ENCODE results near the gene STARD9.

Gene STARD9

GRCh38 chr15:42605796-42606195 is 30.4 kb downstream of the STARD9 start:
- Histone ChIP-seq H3K27ac (ENCODE audit: low read length) (no peak overlapping the region), H3K9me3 (ENCODE audit: control insufficient read depth in 2 of 2, low read length in 2 of 2) (no peaks in the 10 kb centered on the region), H3K4me3 (ENCODE audit: low read length in 2 of 2) (peak overlapping the region in 1 of 2 donors; percentile 54), H3K4me1 (ENCODE audit: control insufficient read depth, insufficient read depth, low read length) (peaks cover 16% of the 10 kb centered on the region), H3K36me3 (ENCODE audit: control insufficient read depth in 2 of 2, insufficient read depth in 2 of 2, low read length in 2 of 2) (peaks cover 0 to 2% of the 10 kb centered on the region in 2 donors), H3K27me3 (ENCODE audit: control insufficient read depth in 1 of 2, insufficient read depth in 2 of 2, low read length in 2 of 2) (no peaks in the 10 kb centered on the region), H3K9ac (ENCODE audit: low read length in 2 of 2) (no peak overlapping the region)

- Histone ChIP-seq H3K4me3 (ENCODE audit: low read length in 2 of 2) (no peak overlapping the region), H3K27ac (ENCODE audit: low read length) (no peak overlapping the region), H3K9ac (ENCODE audit: low read length in 2 of 2) (no peak overlapping the region), H3K27me3 (ENCODE audit: control insufficient read depth in 1 of 2, insufficient read depth in 2 of 2, low read length in 2 of 2) (no peaks in the 10 kb centered on the region), H3K9me3 (ENCODE audit: control insufficient read depth in 2 of 2, low read length in 2 of 2) (no peaks in the 10 kb centered on the region), H3K36me3 (ENCODE audit: control insufficient read depth in 2 of 2, insufficient read depth in 2 of 2, low read length in 2 of 2) (no peaks in the 10 kb centered on the region), H3K4me1 (ENCODE audit: control insufficient read depth, insufficient read depth, low read length) (peaks cover 16% of the 10 kb centered on the region)
Measured at GRCh38 chr15:42608110-42608531, 32.7 kb downstream of the STARD9 start.

GRCh38 chr15:42608752-42609488 is 33.5 kb downstream of the STARD9 start:
- peaks cover 16% of the 10 kb centered on the region for H3K4me1 ChIP-seq (ENCODE audit: control insufficient read depth, insufficient read depth, low read length)
- no peak overlapping the region for H3K4me3 ChIP-seq (ENCODE audit: low read length in 2 of 2)
- no peak overlapping the region for H3K27ac ChIP-seq (ENCODE audit: low read length)
- H3K27me3 ChIP-seq (ENCODE audit: control insufficient read depth in 1 of 2, insufficient read depth in 2 of 2, low read length in 2 of 2), result no peaks in the 10 kb centered on the region
- H3K9me3 ChIP-seq (ENCODE audit: control insufficient read depth in 2 of 2, low read length in 2 of 2), result no peaks in the 10 kb centered on the region
- no peak overlapping the region for H3K9ac ChIP-seq (ENCODE audit: low read length in 2 of 2)
- no peaks in the 10 kb centered on the region for H3K36me3 ChIP-seq (ENCODE audit: control insufficient read depth in 2 of 2, insufficient read depth in 2 of 2, low read length in 2 of 2)

GRCh38 chr15:42611532-42611931 is 36.1 kb downstream of the STARD9 start:
- Histone ChIP-seq H3K27me3 (ENCODE audit: control insufficient read depth in 1 of 2, insufficient read depth in 2 of 2, low read length in 2 of 2) (no peaks in the 10 kb centered on the region), H3K4me1 (ENCODE audit: control insufficient read depth, insufficient read depth, low read length) (peaks cover 3% of the 10 kb centered on the region), H3K9me3 (ENCODE audit: control insufficient read depth in 2 of 2, low read length in 2 of 2) (no peaks in the 10 kb centered on the region), H3K36me3 (ENCODE audit: control insufficient read depth in 2 of 2, insufficient read depth in 2 of 2, low read length in 2 of 2) (no peaks in the 10 kb centered on the region), H3K27ac (ENCODE audit: low read length) (no peak overlapping the region), H3K9ac (ENCODE audit: low read length in 2 of 2) (no peak overlapping the region), H3K4me3 (ENCODE audit: low read length in 2 of 2) (no peak overlapping the region)

- H3K27ac ChIP-seq (ENCODE audit: low read length), result no peak overlapping the region
- H3K4me1 ChIP-seq (ENCODE audit: control insufficient read depth, insufficient read depth, low read length), result peaks cover 3% of the 10 kb centered on the region
- H3K9me3 ChIP-seq (ENCODE audit: control insufficient read depth in 2 of 2, low read length in 2 of 2), result no peaks in the 10 kb centered on the region
- H3K27me3 ChIP-seq (ENCODE audit: control insufficient read depth in 1 of 2, insufficient read depth in 2 of 2, low read length in 2 of 2), result no peaks in the 10 kb centered on the region
- no peaks in the 10 kb centered on the region for H3K36me3 ChIP-seq (ENCODE audit: control insufficient read depth in 2 of 2, insufficient read depth in 2 of 2, low read length in 2 of 2)
- no peak overlapping the region for H3K4me3 ChIP-seq (ENCODE audit: low read length in 2 of 2)
- no peak overlapping the region for H3K9ac ChIP-seq (ENCODE audit: low read length in 2 of 2)
Measured at GRCh38 chr15:42612367-42612912, 37.0 kb downstream of the STARD9 start.

GRCh38 chr15:42616107-42616506 is 40.7 kb downstream of the STARD9 start:
- Histone ChIP-seq H3K9ac (ENCODE audit: low read length in 2 of 2) (no peak overlapping the region), H3K4me1 (ENCODE audit: control insufficient read depth, insufficient read depth, low read length) (peaks cover 3% of the 10 kb centered on the region), H3K4me3 (ENCODE audit: low read length in 2 of 2) (no peak overlapping the region), H3K36me3 (ENCODE audit: control insufficient read depth in 2 of 2, insufficient read depth in 2 of 2, low read length in 2 of 2) (no peaks in the 10 kb centered on the region), H3K27me3 (ENCODE audit: control insufficient read depth in 1 of 2, insufficient read depth in 2 of 2, low read length in 2 of 2) (no peaks in the 10 kb centered on the region), H3K27ac (ENCODE audit: low read length) (no peak overlapping the region), H3K9me3 (ENCODE audit: control insufficient read depth in 2 of 2, low read length in 2 of 2) (no peaks in the 10 kb centered on the region)

- H3K9ac ChIP-seq (ENCODE audit: low read length in 2 of 2), result no peak overlapping the region
- no peaks in the 10 kb centered on the region for H3K36me3 ChIP-seq (ENCODE audit: control insufficient read depth in 2 of 2, insufficient read depth in 2 of 2, low read length in 2 of 2)
- H3K4me1 ChIP-seq (ENCODE audit: control insufficient read depth, insufficient read depth, low read length), result no peaks in the 10 kb centered on the region
- no peak overlapping the region for H3K27ac ChIP-seq (ENCODE audit: low read length)
- H3K27me3 ChIP-seq (ENCODE audit: control insufficient read depth in 1 of 2, insufficient read depth in 2 of 2, low read length in 2 of 2), result no peaks in the 10 kb centered on the region
- no peaks in the 10 kb centered on the region for H3K9me3 ChIP-seq (ENCODE audit: control insufficient read depth in 2 of 2, low read length in 2 of 2)
- H3K4me3 ChIP-seq (ENCODE audit: low read length in 2 of 2), result no peak overlapping the region
Measured at GRCh38 chr15:42619656-42620371, 44.4 kb downstream of the STARD9 start.

GRCh38 chr15:42621386-42621785 is 46.0 kb downstream of the STARD9 start:
- Histone ChIP-seq H3K4me1 (ENCODE audit: control insufficient read depth, insufficient read depth, low read length) (no peaks in the 10 kb centered on the region), H3K36me3 (ENCODE audit: control insufficient read depth in 2 of 2, insufficient read depth in 2 of 2, low read length in 2 of 2) (no peaks in the 10 kb centered on the region), H3K27ac (ENCODE audit: low read length) (no peak overlapping the region), H3K4me3 (ENCODE audit: low read length in 2 of 2) (no peak overlapping the region), H3K27me3 (ENCODE audit: control insufficient read depth in 1 of 2, insufficient read depth in 2 of 2, low read length in 2 of 2) (no peaks in the 10 kb centered on the region), H3K9me3 (ENCODE audit: control insufficient read depth in 2 of 2, low read length in 2 of 2) (no peaks in the 10 kb centered on the region), H3K9ac (ENCODE audit: low read length in 2 of 2) (no peak overlapping the region)

GRCh38 chr15:42621996-42622925 is 46.9 kb downstream of the STARD9 start:
- H3K9ac ChIP-seq (ENCODE audit: low read length in 2 of 2), result no peak overlapping the region
- H3K4me3 ChIP-seq (ENCODE audit: low read length in 2 of 2), result no peak overlapping the region
- no peaks in the 10 kb centered on the region for H3K4me1 ChIP-seq (ENCODE audit: control insufficient read depth, insufficient read depth, low read length)
- no peaks in the 10 kb centered on the region for H3K9me3 ChIP-seq (ENCODE audit: control insufficient read depth in 2 of 2, low read length in 2 of 2)
- H3K36me3 ChIP-seq (ENCODE audit: control insufficient read depth in 2 of 2, insufficient read depth in 2 of 2, low read length in 2 of 2), result no peaks in the 10 kb centered on the region
- no peaks in the 10 kb centered on the region for H3K27me3 ChIP-seq (ENCODE audit: control insufficient read depth in 1 of 2, insufficient read depth in 2 of 2, low read length in 2 of 2)
- H3K27ac ChIP-seq (ENCODE audit: low read length), result no peak overlapping the region

GRCh38 chr15:42623951-42624350 is 48.5 kb downstream of the STARD9 start:
- H3K4me3 ChIP-seq (ENCODE audit: low read length in 2 of 2), result no peak overlapping the region
- no peaks in the 10 kb centered on the region for H3K9me3 ChIP-seq (ENCODE audit: control insufficient read depth in 2 of 2, low read length in 2 of 2)
- H3K27me3 ChIP-seq (ENCODE audit: control insufficient read depth in 1 of 2, insufficient read depth in 2 of 2, low read length in 2 of 2), result no peaks in the 10 kb centered on the region
- no peaks in the 10 kb centered on the region for H3K4me1 ChIP-seq (ENCODE audit: control insufficient read depth, insufficient read depth, low read length)
- H3K27ac ChIP-seq (ENCODE audit: low read length), result no peak overlapping the region
- H3K36me3 ChIP-seq (ENCODE audit: control insufficient read depth in 2 of 2, insufficient read depth in 2 of 2, low read length in 2 of 2), result peaks cover 0 to 1% of the 10 kb centered on the region in 2 donors
- no peak overlapping the region for H3K9ac ChIP-seq (ENCODE audit: low read length in 2 of 2)
